Stomach (tissue), 9 donors: ENCODE data around the gene PRDX6. TPM values are rescaled to one million over a fixed set of nuclear protein-coding genes. Genes with fewer than 3 reads are reported as not detected.

ENCODE experiments used
- DNase-seq, 2 donors: peaks; one replicate each; pipeline versions ENCODE4 v3.0.0 to v3.0.0-alpha.2; 2013 to 2019
- H3K27ac ChIP-seq, 5 donors: fragments of 200-600 bp in 4 of 5; sonication (generic) in 4 of 5; one replicate each; pipeline ENCODE4 v1.5.1; 2013 to 2019; ENCODE audit warnings: mild to moderate bottlenecking in 1 of 5, moderate library complexity in 1 of 5
- H3K27me3 ChIP-seq, 3 donors: fragments of 200-600 bp; sonication (generic); one replicate each; pipeline ENCODE4 v1.5.1; 2017 to 2019; ENCODE audit warnings: mixed run types in 1 of 3
- H3K36me3 ChIP-seq, 4 donors: fragments of 200-600 bp; sonication (generic); 1 replicate in 3 of 4; 2 replicates in 1 of 4; pipeline ENCODE4 v1.5.1; 2016 to 2019
- H3K4me1 ChIP-seq, 4 donors: fragments of 200-600 bp; sonication (generic); one replicate each; pipeline ENCODE4 v1.5.1; 2016 to 2019
- H3K4me3 ChIP-seq, 4 donors: fragments of 200-600 bp; sonication (generic) in 3 of 4; one replicate each; pipeline ENCODE4 v1.5.1; 2016 to 2019; ENCODE audit warnings: mild to moderate bottlenecking in 1 of 4
- H3K9me3 ChIP-seq, 4 donors: fragments of 200-600 bp; sonication (generic); one replicate each; pipeline ENCODE4 v1.5.1; 2016 to 2019
- EP300 ChIP-seq: sonication (generic); formaldehyde crosslinking; IDR thresholded peaks from one replicate; pipeline ENCODE4 v1.6.1; 2017; ENCODE audit warnings: antibody characterized with exemption
- POLR2A ChIP-seq, 4 donors: fragments of 450-650 bp; IDR thresholded peaks; one replicate each; pipeline ENCODE4 v1.6.1; 2016; ENCODE audit warnings: antibody characterized with exemption in 4 of 4, control low read depth in 2 of 4, mild to moderate bottlenecking in 1 of 4, moderate library complexity in 1 of 4
- POLR2AphosphoS5 ChIP-seq, 3 donors: sonication (generic); formaldehyde crosslinking; IDR thresholded peaks; one replicate each; pipeline ENCODE4 v1.6.1; 2016; ENCODE audit warnings: antibody characterized with exemption in 3 of 3
- WGBS, 5 donors: extraction: QIAGEN DNeasy Blood & Tissue Kit in 3 of 5; methylation state at CpG; one replicate each; pipeline versions ENCODE4 v1.1.5 to v1.1.7; 2013 to 2018; 5-methylcytosine and 5-hydroxymethylcytosine counted together
- intact Hi-C: fragments of 100-400 bp; cut with DNase I; formaldehyde crosslinking; loops from one replicate; pipeline ENCODE4 v1.15.1; 2023; ENCODE audit warnings: low total_unique reads
- polyA plus RNA-seq, 3 donors: library from polyadenylated mRNA; stranded (reverse); fragments of 200-250 nt; gene quantifications; one replicate each; pipeline ENCODE4 v1.2.3, GENCODE V29; 2013
- total RNA-seq, 5 donors: library from RNA; depleted of rRNA; stranded (reverse); fragments of >200 nt; gene quantifications; one replicate each; pipeline versions ENCODE4 v1.1.0 to v1.2.3, GENCODE V29; 2014 to 2016
- TF ChIP-seq, protein P1 (sequence below), 7 experiments: fragments of 450-650 bp in 4 of 7; fragments of 200-600 bp in 3 of 7; sonication (generic) in 3 of 7; IDR thresholded peaks; one replicate each; pipeline ENCODE4 v1.5.1; 2016 to 2019; ENCODE audit warnings: antibody characterized with exemption in 7 of 7, control low read depth in 2 of 7, mild to moderate bottlenecking in 1 of 7
- donor health status: healthy with polysubstance abuse.
- donor health status: Bipolar disorder and iron deficiency.
- donor health status: healthy.

PRDX6 gene
- total and polyA plus RNA-seq, 8 donors, result 81.1 to 385 (median 172) TPM

DNA sequence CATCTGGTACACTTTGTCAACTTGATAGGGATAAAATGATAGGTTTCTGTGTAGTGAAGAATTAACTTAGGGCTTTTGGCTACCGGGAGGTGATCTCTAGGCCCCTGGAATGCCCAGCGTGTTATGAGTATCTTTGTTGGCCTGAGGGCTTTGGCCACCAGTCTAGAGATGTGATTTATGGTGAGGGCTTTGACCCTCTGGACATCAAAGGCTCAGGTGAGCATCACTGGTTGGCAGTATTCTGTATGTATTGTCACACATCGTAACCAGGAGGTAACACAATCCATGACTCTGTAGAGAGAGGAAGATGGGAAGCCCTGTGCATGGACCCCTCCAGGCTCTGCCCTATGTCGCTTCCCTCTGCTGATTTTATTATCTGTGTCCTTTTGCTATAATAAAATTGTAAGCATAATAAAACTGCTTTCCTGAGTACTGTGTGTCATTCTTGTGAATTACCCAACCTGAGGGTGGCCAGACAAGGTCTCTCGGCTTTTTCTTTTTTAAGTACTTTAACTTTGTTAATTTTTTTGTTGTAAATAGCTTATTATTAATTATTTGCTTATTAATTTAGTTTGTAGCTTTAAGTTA is 40.2 kb upstream of the PRDX6 start:
- 90 to 98% (median 98%) methylated on average over 5 of the region's 5 CpGs for WGBS, 5 donors
- DNase-seq, result no peak
- H3K4me3 ChIP-seq, result no peak overlapping the region
- peaks cover 0 to 22% (median 2%) of the 10 kb centered on the region in 4 donors for H3K36me3 ChIP-seq
- H3K27me3 ChIP-seq, result no peaks in the 10 kb centered on the region
- H3K4me1 ChIP-seq, result no peaks in the 10 kb centered on the region
- H3K27ac ChIP-seq, result no peak overlapping the region
- TF ChIP-seq EP300 (no peak), POLR2AphosphoS5 (IDR thresholded peaks at IDR 0.05) (no peak), POLR2A (IDR thresholded peaks at IDR 0.05) (no peak)
- TF ChIP-seq, protein P1, sequence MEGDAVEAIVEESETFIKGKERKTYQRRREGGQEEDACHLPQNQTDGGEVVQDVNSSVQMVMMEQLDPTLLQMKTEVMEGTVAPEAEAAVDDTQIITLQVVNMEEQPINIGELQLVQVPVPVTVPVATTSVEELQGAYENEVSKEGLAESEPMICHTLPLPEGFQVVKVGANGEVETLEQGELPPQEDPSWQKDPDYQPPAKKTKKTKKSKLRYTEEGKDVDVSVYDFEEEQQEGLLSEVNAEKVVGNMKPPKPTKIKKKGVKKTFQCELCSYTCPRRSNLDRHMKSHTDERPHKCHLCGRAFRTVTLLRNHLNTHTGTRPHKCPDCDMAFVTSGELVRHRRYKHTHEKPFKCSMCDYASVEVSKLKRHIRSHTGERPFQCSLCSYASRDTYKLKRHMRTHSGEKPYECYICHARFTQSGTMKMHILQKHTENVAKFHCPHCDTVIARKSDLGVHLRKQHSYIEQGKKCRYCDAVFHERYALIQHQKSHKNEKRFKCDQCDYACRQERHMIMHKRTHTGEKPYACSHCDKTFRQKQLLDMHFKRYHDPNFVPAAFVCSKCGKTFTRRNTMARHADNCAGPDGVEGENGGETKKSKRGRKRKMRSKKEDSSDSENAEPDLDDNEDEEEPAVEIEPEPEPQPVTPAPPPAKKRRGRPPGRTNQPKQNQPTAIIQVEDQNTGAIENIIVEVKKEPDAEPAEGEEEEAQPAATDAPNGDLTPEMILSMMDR (IDR thresholded peaks at IDR 0.05), result no peak
- H3K9me3 ChIP-seq, result no peaks in the 10 kb centered on the region
- intact Hi-C loops, result loop anchor here (10.0 kb wide), 1 partner anchor 278 kb away; the partner anchor contains the start of gene KLHL20

DNA sequence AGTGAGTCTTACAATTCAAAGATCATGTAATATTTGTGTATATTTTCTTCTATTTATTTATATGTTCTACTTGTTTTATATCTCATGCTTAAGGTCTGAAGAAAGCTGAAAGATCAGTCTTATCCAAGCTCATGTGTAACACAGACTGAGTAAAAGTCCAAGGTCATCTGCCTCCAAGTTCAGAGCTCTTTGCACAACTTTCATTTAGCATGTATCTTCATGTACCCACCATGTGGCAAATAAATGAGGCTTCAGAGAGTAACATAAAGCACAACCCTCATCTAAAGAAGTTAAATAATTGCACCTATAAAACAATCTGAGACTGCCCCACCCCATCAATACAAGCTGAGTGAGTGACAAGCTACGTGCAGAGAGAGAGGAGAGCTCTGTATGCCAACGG is 38.5 kb upstream of the PRDX6 start:
- no peak for TF ChIP-seq EP300
- TF ChIP-seq, protein P1 (IDR thresholded peaks at IDR 0.05), result no peak
- no peak for TF ChIP-seq POLR2AphosphoS5 (IDR thresholded peaks at IDR 0.05)
- TF ChIP-seq POLR2A (IDR thresholded peaks at IDR 0.05), result no peak
- WGBS, 5 donors, result 39 to 86% (median 58%) methylated on average over 2 of the region's 2 CpGs
- Histone ChIP-seq H3K27me3 (no peaks in the 10 kb centered on the region), H3K4me3 (no peak overlapping the region), H3K36me3 (peaks cover 0 to 22% (median 2%) of the 10 kb centered on the region in 4 donors), H3K4me1 (no peaks in the 10 kb centered on the region), H3K9me3 (no peaks in the 10 kb centered on the region), H3K27ac (no peak overlapping the region)
- intact Hi-C loops, result loop anchor here (10.0 kb wide), 1 partner anchor 276 kb away; the partner anchor contains the start of gene KLHL20
- DNase-seq, result no peak

DNA sequence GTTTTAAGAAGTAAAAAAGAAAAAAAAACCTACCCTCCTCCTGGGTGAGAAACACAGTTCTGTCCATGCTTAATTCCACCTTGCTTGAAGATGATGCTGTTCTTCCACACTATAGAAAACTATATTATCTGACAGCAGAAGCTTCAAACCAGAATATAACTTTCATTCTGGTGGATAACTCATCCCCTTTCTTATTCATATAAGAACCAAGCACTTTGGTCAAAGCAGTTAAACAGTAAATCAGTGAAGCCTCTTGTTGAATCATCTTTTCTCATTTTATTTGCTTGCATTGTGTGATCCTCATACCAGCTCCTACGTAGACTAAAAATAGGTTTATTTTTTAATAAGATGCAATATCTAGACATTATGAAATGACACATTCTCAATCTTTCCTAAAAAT is 36.7 kb upstream of the PRDX6 start:
- intact Hi-C loops, result no loop called here
- H3K27me3 ChIP-seq, result no peaks in the 10 kb centered on the region
- peaks cover 0 to 22% (median 2%) of the 10 kb centered on the region in 4 donors for H3K36me3 ChIP-seq
- H3K4me3 ChIP-seq, result no peak overlapping the region
- no peaks in the 10 kb centered on the region for H3K9me3 ChIP-seq
- H3K27ac ChIP-seq, result no peak overlapping the region
- DNase-seq, result no peak
- TF ChIP-seq POLR2AphosphoS5 (IDR thresholded peaks at IDR 0.05) (no peak), POLR2A (IDR thresholded peaks at IDR 0.05) (no peak), EP300 (no peak)
- TF ChIP-seq, protein P1 (IDR thresholded peaks at IDR 0.05), result no peak
- H3K4me1 ChIP-seq, result no peaks in the 10 kb centered on the region
- 93 to 96% (median 96%) methylated on average over 1 of the region's 1 CpG for WGBS, 5 donors

DNA sequence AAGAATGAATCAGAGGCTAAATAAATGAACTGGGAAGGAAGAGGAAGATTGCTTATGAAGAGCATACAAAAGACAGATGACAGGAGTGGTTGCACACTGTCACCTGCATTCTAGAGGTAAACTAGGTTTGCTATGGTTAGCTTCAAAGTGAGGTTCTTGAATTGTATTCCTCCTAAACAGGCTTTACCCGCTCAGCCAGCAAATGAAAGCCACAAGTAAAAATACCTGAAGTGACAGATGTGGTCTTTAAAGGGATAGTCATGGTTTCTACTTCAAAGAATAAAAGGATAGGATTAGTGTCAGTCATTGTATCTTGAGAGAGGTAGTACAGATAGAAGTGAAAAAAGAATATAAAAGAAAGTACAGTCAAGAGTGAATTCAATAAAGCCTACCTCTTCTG is 32.4 kb upstream of the PRDX6 start:
- H3K4me3 ChIP-seq, result no peak overlapping the region
- TF ChIP-seq EP300 (no peak), POLR2AphosphoS5 (IDR thresholded peaks at IDR 0.05) (no peak), POLR2A (IDR thresholded peaks at IDR 0.05) (no peak)
- TF ChIP-seq, protein P1 (IDR thresholded peaks at IDR 0.05), result no peak
- H3K27me3 ChIP-seq, result no peaks in the 10 kb centered on the region
- DNase-seq, result no peak
- H3K9me3 ChIP-seq, result no peaks in the 10 kb centered on the region
- peaks cover 0 to 9% (median 0%) of the 10 kb centered on the region in 4 donors for H3K36me3 ChIP-seq
- 75 to 96% (median 85%) methylated on average over 1 of the region's 1 CpG for WGBS, 5 donors
- intact Hi-C loops, result no loop called here
- H3K27ac ChIP-seq, result no peak overlapping the region
- H3K4me1 ChIP-seq, result no peaks in the 10 kb centered on the region
